ENCODE results near the gene CAB39L.

- TF ChIP-seq CTCF (conservative IDR thresholded peaks at IDR 0.05; ENCODE audit: low read length) (no peak), EZH2phosphoT487 (IDR thresholded peaks at IDR 0.05; ENCODE audit: borderline replicate concordance) (no peak)
These were observed 33.4 kb downstream of the CAB39L start for GRCh38 chr13:49410477-49410876.
